Measurements from ENCODE around the gene DDR2.

- no peak for TF ChIP-seq CTCF (IDR thresholded peaks at IDR 0.05; ENCODE audit: low read depth, low read length)
- TF ChIP-seq EZH2phosphoT487 (IDR thresholded peaks at IDR 0.05; ENCODE audit: low read depth) = no peak
Measured at GRCh38 chr1:162720996-162721395, 88.7 kb downstream of the DDR2 start.

Measured in OCI-LY3 (cell line).